DOHH2 (cell line): ENCODE data around the gene IPO8.

Experiments used
- H3F3A ChIP-seq: fragments of 200-600 bp; sonication (generic), shearing (Covaris generic); 2 replicates; pipeline ENCODE4 v1.6.0; 2016; ENCODE audit warnings: antibody characterized with exemption, mild to moderate bottlenecking; ENCODE audit not compliant: control insufficient read depth, insufficient read depth
- H3K27ac ChIP-seq: fragments of 200-600 bp; sonication (generic); 2 replicates; pipeline ENCODE4 v1.5.1; 2014; ENCODE audit warnings: low read depth, mild to moderate bottlenecking, low read length, moderate library complexity
- H3K27me3 ChIP-seq: fragments of 200-600 bp; sonication (generic); 2 replicates; pipeline ENCODE4 v1.6.1; 2014; ENCODE audit warnings: mild to moderate bottlenecking, low read length, mixed read lengths; ENCODE audit not compliant: control insufficient read depth
- H3K36me3 ChIP-seq: fragments of 200-600 bp; sonication (generic); 2 replicates; pipeline ENCODE4 v1.6.1; 2014; ENCODE audit warnings: mild to moderate bottlenecking, low read length, moderate library complexity, mixed read lengths; ENCODE audit not compliant: control insufficient read depth
- H3K4me1 ChIP-seq: fragments of 200-600 bp; sonication (generic); 2 replicates; pipeline ENCODE4 v1.6.1; 2014; ENCODE audit warnings: mild to moderate bottlenecking, low read length, mixed read lengths; ENCODE audit not compliant: control insufficient read depth
- H3K4me2 ChIP-seq: fragments of 200-600 bp; sonication (generic); 2 replicates; pipeline ENCODE4 v1.6.0; 2014; ENCODE audit warnings: mild to moderate bottlenecking, low read length, moderate library complexity
- H3K4me3 ChIP-seq: fragments of 200-600 bp; sonication (generic); 2 replicates; pipeline ENCODE4 v1.5.1; 2014; ENCODE audit warnings: mild to moderate bottlenecking, low read length, mixed read lengths
- H3K79me2 ChIP-seq: fragments of 200-600 bp; sonication (generic); 2 replicates; pipeline ENCODE4 v1.6.1; 2014; ENCODE audit warnings: mild to moderate bottlenecking, low read length, mixed read lengths; ENCODE audit not compliant: control insufficient read depth
- H3K9me2 ChIP-seq: fragments of 200-600 bp; sonication (generic); replicated peaks from 2 replicates; pipeline ENCODE4 v1.6.1; 2014; ENCODE audit warnings: mild to moderate bottlenecking, low read length, mixed read lengths; ENCODE audit not compliant: control insufficient read depth
- H3K9me3 ChIP-seq: fragments of 200-600 bp; sonication (generic); 2 replicates; pipeline ENCODE4 v1.6.1; 2014; ENCODE audit warnings: antibody characterized with exemption, low read length, mixed read lengths; ENCODE audit not compliant: control insufficient read depth, insufficient read depth
- H4K20me1 ChIP-seq: fragments of 200-600 bp; sonication (generic); 2 replicates; pipeline ENCODE4 v1.6.0; 2014; ENCODE audit warnings: low read depth, mild to moderate bottlenecking, antibody characterized with exemption, low read length, moderate library complexity; ENCODE audit not compliant: control insufficient read depth, insufficient read depth
- EZH2phosphoT487 ChIP-seq: fragments of 200-600 bp; sonication (generic); IDR thresholded peaks from 2 replicates; pipeline ENCODE4 v1.6.1; 2017; ENCODE audit warnings: borderline replicate concordance, mild to moderate bottlenecking, antibody characterized with exemption, low read length, moderate library complexity, mixed read lengths
- TF ChIP-seq, protein P1 (sequence below): fragments of 200-600 bp; sonication (generic); IDR thresholded peaks from one replicate; pipeline ENCODE4 v1.5.1; 2014; ENCODE audit warnings: antibody characterized with exemption, mild to moderate bottlenecking, low read depth, low read length; ENCODE audit not compliant: poor library complexity, severe bottlenecking

The IPO8 gene

DNA sequence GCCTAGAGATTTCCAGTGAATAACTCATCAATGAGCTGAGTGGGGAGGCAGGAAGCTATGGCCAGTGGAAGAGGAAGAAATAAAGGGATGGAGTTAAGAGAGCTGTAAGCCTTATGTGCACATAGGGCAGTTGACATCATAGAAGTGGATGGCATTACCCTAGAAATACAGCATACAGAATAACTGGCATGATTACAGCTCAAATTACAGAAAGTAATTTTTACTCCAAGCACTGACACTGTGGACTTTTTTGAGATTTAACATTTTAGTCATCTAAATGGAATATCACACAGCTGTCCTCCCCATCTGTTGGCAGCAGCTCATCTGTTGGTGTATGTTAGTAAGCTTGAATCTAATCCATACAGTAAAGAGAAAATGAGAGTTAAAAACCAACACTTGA is 5.4 kb upstream of the IPO8 start:
- H3K4me1 ChIP-seq, result peaks cover 6% of the 10 kb centered on the region
- no peaks in the 10 kb centered on the region; the same call in 1 of the 2 replicates for H3K79me2 ChIP-seq
- H3K9me2 ChIP-seq, result no peaks in the 10 kb centered on the region
- no peaks in the 10 kb centered on the region for H3K9me3 ChIP-seq
- H3K4me2 ChIP-seq, result no peak overlapping the region
- H3K4me3 ChIP-seq, result no peak overlapping the region
- H3K27me3 ChIP-seq, result no peaks in the 10 kb centered on the region
- no peaks in the 10 kb centered on the region for H3K36me3 ChIP-seq
- no peak overlapping the region for H3K27ac ChIP-seq
- no peaks in the 10 kb centered on the region for H4K20me1 ChIP-seq
- no peaks in the 10 kb centered on the region for H3F3A ChIP-seq
- TF ChIP-seq, protein P1, sequence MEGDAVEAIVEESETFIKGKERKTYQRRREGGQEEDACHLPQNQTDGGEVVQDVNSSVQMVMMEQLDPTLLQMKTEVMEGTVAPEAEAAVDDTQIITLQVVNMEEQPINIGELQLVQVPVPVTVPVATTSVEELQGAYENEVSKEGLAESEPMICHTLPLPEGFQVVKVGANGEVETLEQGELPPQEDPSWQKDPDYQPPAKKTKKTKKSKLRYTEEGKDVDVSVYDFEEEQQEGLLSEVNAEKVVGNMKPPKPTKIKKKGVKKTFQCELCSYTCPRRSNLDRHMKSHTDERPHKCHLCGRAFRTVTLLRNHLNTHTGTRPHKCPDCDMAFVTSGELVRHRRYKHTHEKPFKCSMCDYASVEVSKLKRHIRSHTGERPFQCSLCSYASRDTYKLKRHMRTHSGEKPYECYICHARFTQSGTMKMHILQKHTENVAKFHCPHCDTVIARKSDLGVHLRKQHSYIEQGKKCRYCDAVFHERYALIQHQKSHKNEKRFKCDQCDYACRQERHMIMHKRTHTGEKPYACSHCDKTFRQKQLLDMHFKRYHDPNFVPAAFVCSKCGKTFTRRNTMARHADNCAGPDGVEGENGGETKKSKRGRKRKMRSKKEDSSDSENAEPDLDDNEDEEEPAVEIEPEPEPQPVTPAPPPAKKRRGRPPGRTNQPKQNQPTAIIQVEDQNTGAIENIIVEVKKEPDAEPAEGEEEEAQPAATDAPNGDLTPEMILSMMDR, result no peak
- TF ChIP-seq EZH2phosphoT487, result no peak

DNA sequence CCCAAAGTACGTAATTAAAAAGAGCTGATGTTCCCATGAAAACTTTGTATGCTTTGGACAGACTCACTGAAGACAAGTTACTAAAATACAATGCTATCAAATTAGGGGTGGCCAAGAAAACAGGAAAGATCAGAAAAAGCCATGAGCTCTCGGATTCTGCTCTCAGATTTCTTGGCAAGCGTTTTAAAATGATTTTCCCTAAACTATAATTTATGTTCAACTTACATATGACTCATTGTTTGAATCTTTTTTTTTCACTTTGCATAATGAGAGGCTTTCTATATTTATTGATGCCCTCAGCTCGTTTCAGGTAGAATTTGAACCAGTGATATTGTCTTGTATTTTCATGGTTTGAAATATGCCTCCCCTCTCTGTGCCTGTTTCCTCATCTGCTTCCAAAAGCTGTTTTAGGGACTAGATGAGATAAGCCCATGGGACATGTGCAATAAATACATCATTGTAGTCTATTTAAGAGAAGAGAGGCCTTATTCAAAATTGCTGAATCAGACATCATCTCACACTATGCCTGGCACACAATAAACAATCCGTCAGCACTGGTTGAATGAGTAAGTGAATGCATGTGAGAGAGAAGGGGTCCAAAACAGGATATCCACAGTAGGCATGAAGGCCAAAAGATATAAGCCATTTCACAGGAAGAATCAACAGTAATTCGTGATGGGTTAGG is 4.7 kb upstream of the IPO8 start:
- Histone ChIP-seq H3K4me1 (peaks cover 7% of the 10 kb centered on the region), H3K4me2 (no peak overlapping the region), H3K9me2 (no peaks in the 10 kb centered on the region), H3K9me3 (no peaks in the 10 kb centered on the region), H3K4me3 (no peak overlapping the region), H3F3A (no peaks in the 10 kb centered on the region), H4K20me1 (no peaks in the 10 kb centered on the region), H3K36me3 (no peaks in the 10 kb centered on the region; the same call in 1 of the 2 replicates), H3K27me3 (no peaks in the 10 kb centered on the region), H3K79me2 (peaks cover 3% of the 10 kb centered on the region), H3K27ac (no peak overlapping the region)
- TF ChIP-seq, protein P1, result no peak
- no peak for TF ChIP-seq EZH2phosphoT487

DNA sequence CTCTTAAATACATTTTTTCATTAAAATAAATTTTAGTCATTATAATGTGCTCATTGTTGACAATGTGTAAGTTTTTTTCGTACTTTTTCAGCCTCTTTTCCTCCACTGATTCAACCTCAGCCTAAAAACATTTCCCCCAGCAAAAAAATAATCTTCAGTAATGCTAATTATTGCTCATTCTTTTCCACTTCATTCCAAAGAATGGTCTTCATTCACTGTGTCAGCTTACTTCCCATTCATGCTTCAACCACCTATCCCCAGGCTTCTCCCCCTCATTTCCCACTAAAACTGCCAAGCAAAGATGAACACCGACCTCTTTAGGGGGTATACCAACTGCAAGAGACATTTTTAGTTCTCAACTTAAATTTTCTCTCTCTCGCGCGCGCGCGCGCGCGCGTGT is 2.7 kb upstream of the IPO8 start:
- H3K79me2 ChIP-seq, result peaks cover 23% of the 10 kb centered on the region
- TF ChIP-seq EZH2phosphoT487, result no peak
- TF ChIP-seq, protein P1, result no peak
- no peak overlapping the region for H3K4me2 ChIP-seq
- peaks cover 3% of the 10 kb centered on the region; the same call in 1 of the 2 replicates for H3K36me3 ChIP-seq
- no peak overlapping the region for H3K27ac ChIP-seq
- H3K27me3 ChIP-seq, result no peaks in the 10 kb centered on the region
- H4K20me1 ChIP-seq, result peaks cover 10% of the 10 kb centered on the region; the same call in 1 of the 2 replicates
- no peaks in the 10 kb centered on the region for H3K9me2 ChIP-seq
- no peak overlapping the region for H3K4me3 ChIP-seq
- H3K9me3 ChIP-seq, result no peaks in the 10 kb centered on the region
- H3K4me1 ChIP-seq, result peaks cover 20% of the 10 kb centered on the region
- no peaks in the 10 kb centered on the region for H3F3A ChIP-seq
